Prostate gland (tissue), 2 donors: ENCODE data around the gene VPS8. TPM values are rescaled to one million over a fixed set of nuclear protein-coding genes. Genes with fewer than 3 reads are reported as not detected.

Source experiments
- DNase-seq: peaks from one replicate; pipeline ENCODE4 v3.0.0-alpha.2; 2019; ENCODE audit warnings: low spot score
- H3K27ac ChIP-seq, 2 donors: fragments of 200-600 bp; sonication (generic); 2 replicates each; pipeline ENCODE4 v1.5.1; 2017 to 2019
- H3K27me3 ChIP-seq: fragments of 200-600 bp; sonication (generic); replicated peaks from 2 replicates; pipeline ENCODE4 v1.5.1; 2019; ENCODE audit not compliant: insufficient read depth
- H3K36me3 ChIP-seq, 2 donors: fragments of 200-600 bp; sonication (generic); 1 replicate in 1 of 2; 2 replicates in 1 of 2; pipeline versions ENCODE4 v1.5.1 to v1.8.1; 2017 to 2019
- H3K4me1 ChIP-seq: fragments of 200-600 bp; sonication (generic); replicated peaks from 2 replicates; pipeline ENCODE4 v1.5.1; 2019
- H3K4me3 ChIP-seq, 2 donors: fragments of 200-600 bp; sonication (generic); 2 replicates each; pipeline ENCODE4 v1.5.1; 2017 to 2019
- H3K9me3 ChIP-seq: fragments of 200-600 bp; sonication (generic); 2 replicates; pipeline ENCODE4 v1.5.1; 2017
- CTCF ChIP-seq, 4 experiments: fragments of 200-600 bp in 2 of 4; fragments of 450-650 bp in 2 of 4; sonication (generic) in 2 of 4; IDR thresholded peaks; 1 replicate in 3 of 4; 2 replicates in 1 of 4; pipeline ENCODE4 v1.5.1; 2016 to 2019; ENCODE audit warnings: antibody characterized with exemption in 4 of 4, mild to moderate bottlenecking in 2 of 4, moderate library complexity in 2 of 4
- POLR2A ChIP-seq: fragments of 450-650 bp; IDR thresholded peaks from one replicate; pipeline ENCODE4 v1.6.1; 2016; ENCODE audit warnings: antibody characterized with exemption, mild to moderate bottlenecking
- POLR2AphosphoS5 ChIP-seq: sonication (generic); formaldehyde crosslinking; IDR thresholded peaks from one replicate; pipeline ENCODE4 v1.6.1; 2017; ENCODE audit warnings: antibody characterized with exemption
- WGBS: methylation state at CpG from one replicate; pipeline ENCODE4 v1.1.5; 2018; 5-methylcytosine and 5-hydroxymethylcytosine counted together
- intact Hi-C: fragments of 100-400 bp; cut with DNase I; formaldehyde crosslinking; loops from one replicate; pipeline ENCODE4 v1.14.2; 2022
- total RNA-seq, 2 donors: library from RNA; depleted of rRNA; stranded (reverse); fragments of >200 nt; gene quantifications; one replicate each; pipeline ENCODE4 v1.1.0, GENCODE V29; 2016

VPS8 gene
- total RNA-seq, 2 donors from 2014 or later, result 36.7 to 70.6 TPM

GRCh38 chr3:184885112-184885511, 73.1 kb downstream of the VPS8 start:
- H3K4me1 ChIP-seq, result no peaks in the 10 kb centered on the region
- H3K9me3 ChIP-seq, result no peaks in the 10 kb centered on the region
- no peaks in the 10 kb centered on the region for H3K36me3 ChIP-seq
- no peak for DNase-seq
- intact Hi-C loops, result no loop called here
- TF ChIP-seq POLR2AphosphoS5, result no peak
- no peak for TF ChIP-seq CTCF (IDR thresholded peaks at IDR 0.05)
- no peak for TF ChIP-seq POLR2A
- no peak overlapping the region for H3K4me3 ChIP-seq
- 85% methylated on average over 4 of the region's 4 CpGs for WGBS
- no peak overlapping the region for H3K27ac ChIP-seq
- H3K27me3 ChIP-seq, result no peaks in the 10 kb centered on the region

GRCh38 chr3:184887574-184887973, 75.6 kb downstream of the VPS8 start:
- 85% methylated on average over 2 of the region's 2 CpGs for WGBS
- H3K36me3 ChIP-seq, result no peaks in the 10 kb centered on the region

GRCh38 chr3:184889312-184889904, 77.4 kb downstream of the VPS8 start:
- WGBS, result 72% methylated on average over 6 of the region's 6 CpGs
- H3K36me3 ChIP-seq, result no peaks in the 10 kb centered on the region
- H3K9me3 ChIP-seq, result no peaks in the 10 kb centered on the region
- H3K27ac ChIP-seq, result no peak overlapping the region
- no peak for DNase-seq
- intact Hi-C loops, result no loop called here
- TF ChIP-seq CTCF (IDR thresholded peaks at IDR 0.05) (no peak), POLR2A (no peak), POLR2AphosphoS5 (no peak)
- H3K27me3 ChIP-seq, result no peaks in the 10 kb centered on the region
- H3K4me3 ChIP-seq, result no peak overlapping the region
- H3K4me1 ChIP-seq, result no peaks in the 10 kb centered on the region

More at GRCh38 chr3:184887574-184887973, 75.6 kb downstream of the VPS8 start:
- TF ChIP-seq POLR2AphosphoS5 (no peak), CTCF (IDR thresholded peaks at IDR 0.05) (no peak), POLR2A (no peak)
- H3K9me3 ChIP-seq, result no peaks in the 10 kb centered on the region
- intact Hi-C loops, result no loop called here
- H3K4me3 ChIP-seq, result no peak overlapping the region
- H3K27ac ChIP-seq, result no peak overlapping the region
- H3K4me1 ChIP-seq, result no peaks in the 10 kb centered on the region
- no peak for DNase-seq
- no peaks in the 10 kb centered on the region for H3K27me3 ChIP-seq

- no peaks in the 10 kb centered on the region for H3K4me1 ChIP-seq
- intact Hi-C loops, result no loop called here
- H3K4me3 ChIP-seq, result no peak overlapping the region
- H3K27me3 ChIP-seq, result no peaks in the 10 kb centered on the region
- H3K9me3 ChIP-seq, result no peaks in the 10 kb centered on the region
- TF ChIP-seq CTCF (IDR thresholded peaks at IDR 0.05), result no peak
- no peak for TF ChIP-seq POLR2A
- TF ChIP-seq POLR2AphosphoS5, result no peak
- H3K27ac ChIP-seq, result no peak overlapping the region
- no peaks in the 10 kb centered on the region for H3K36me3 ChIP-seq
- WGBS, result 92% methylated on average over 1 of the region's 1 CpG
- no peak for DNase-seq
Measured at GRCh38 chr3:184894051-184894450, 82.1 kb downstream of the VPS8 start.

- Histone ChIP-seq H3K4me1 (no peaks in the 10 kb centered on the region), H3K9me3 (no peaks in the 10 kb centered on the region), H3K27ac (no peak overlapping the region), H3K36me3 (no peaks in the 10 kb centered on the region), H3K27me3 (no peaks in the 10 kb centered on the region), H3K4me3 (no peak overlapping the region)
- intact Hi-C loops, result no loop called here
- TF ChIP-seq POLR2A, result no peak
- TF ChIP-seq CTCF (IDR thresholded peaks at IDR 0.05), result no peak
- no peak for TF ChIP-seq POLR2AphosphoS5
- no peak for DNase-seq
- WGBS, result 90% methylated on average over 4 of the region's 4 CpGs
Measured at GRCh38 chr3:184895350-184895749, 83.4 kb downstream of the VPS8 start.
